ENCODE data around the gene DCLRE1A. TPM values are rescaled to one million over a fixed set of nuclear protein-coding genes. Genes with fewer than 3 reads are reported as not detected.
"Not testable (repeated sequence)": the region's sequence is repeated elsewhere in the genome, so short reads cannot be mapped to it uniquely, and the experiment has no call there.

Gene DCLRE1A
- total and polyA plus RNA-seq, 2 donors from 2014 or later, result 4.2 to 5.7 TPM

DNA sequence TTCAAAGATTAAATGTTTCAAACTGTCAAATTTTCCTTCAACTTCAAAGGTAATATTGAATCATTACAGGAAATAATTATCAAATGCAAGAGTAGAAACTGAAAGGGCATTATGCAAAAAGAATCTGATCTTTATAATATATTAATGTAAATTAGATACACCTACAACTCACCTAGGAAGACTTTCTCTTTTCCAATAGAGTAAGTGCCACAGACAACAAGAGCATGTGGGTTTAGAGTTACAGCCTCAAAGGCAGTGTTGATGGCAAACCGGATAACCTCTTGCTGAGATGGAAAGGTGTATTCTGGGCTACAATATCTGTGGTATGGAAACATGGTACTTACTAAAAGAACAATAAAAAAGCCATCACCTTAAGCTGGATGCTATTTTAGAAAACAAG, 11.7 kb downstream of the DCLRE1A start:
- no peaks in the 10 kb centered on the region for H3K9me3 ChIP-seq (ENCODE audit: control insufficient read depth in 2 of 3, insufficient read depth in 1 of 3, low read length in 3 of 3)
- no peak overlapping the region for H3K9ac ChIP-seq (ENCODE audit: low read length in 3 of 3)
- H3K27ac ChIP-seq (ENCODE audit: low read depth in 2 of 2, low read length in 2 of 2), result no peak overlapping the region
- TF ChIP-seq CTCF (IDR thresholded peaks at IDR 0.05; ENCODE audit: borderline replicate concordance, extremely low read depth, insufficient read depth), result no peak
- FAIRE-seq, result peak; percentile 3
- no peaks in the 10 kb centered on the region for H3K4me1 ChIP-seq (ENCODE audit: control insufficient read depth in 2 of 3, insufficient read depth in 2 of 3, low read depth in 1 of 3, low read length in 3 of 3)
- intact Hi-C loops (cut with DNase I), result no loop called here
- no peak for DNase-seq
- no peak overlapping the region for H3K4me3 ChIP-seq (ENCODE audit: low read length in 3 of 3)
- no peaks in the 10 kb centered on the region for H3K27me3 ChIP-seq (ENCODE audit: control insufficient read depth, insufficient read depth, low read length)
- peaks cover 0 to 18% (median 0%) of the 10 kb centered on the region in 3 donors for H3K36me3 ChIP-seq (ENCODE audit: control insufficient read depth in 2 of 3, insufficient read depth in 3 of 3, low read length in 3 of 3)

DNA sequence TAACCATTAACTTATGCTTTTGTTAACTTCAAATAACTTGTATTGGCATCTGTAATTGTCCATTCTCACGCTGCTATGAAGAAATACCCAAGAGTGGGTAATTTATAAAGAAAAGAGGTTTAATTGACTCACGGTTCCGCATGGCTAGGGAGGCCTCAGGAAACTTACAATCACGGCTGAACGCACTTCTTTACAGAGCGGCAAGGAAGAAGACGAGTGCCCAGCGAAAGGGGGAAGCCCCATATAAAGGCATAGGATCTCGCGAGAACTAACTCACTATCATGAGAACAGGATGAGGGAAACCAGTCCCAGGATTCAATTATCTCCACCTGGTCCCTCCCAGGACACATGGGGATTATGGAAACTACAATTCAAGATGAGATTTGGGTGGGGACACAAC, 25.3 kb downstream of the DCLRE1A start:
- H3K4me3 ChIP-seq (ENCODE audit: low read length in 3 of 3); H3K9me3 ChIP-seq (ENCODE audit: control insufficient read depth in 2 of 3, insufficient read depth in 1 of 3, low read length in 3 of 3); H3K4me1 ChIP-seq (ENCODE audit: control insufficient read depth in 2 of 3, insufficient read depth in 2 of 3, low read depth in 1 of 3, low read length in 3 of 3); H3K36me3 ChIP-seq (ENCODE audit: control insufficient read depth in 2 of 3, insufficient read depth in 3 of 3, low read length in 3 of 3); DNase-seq; H3K27ac ChIP-seq (ENCODE audit: low read depth in 2 of 2, low read length in 2 of 2); FAIRE-seq; intact Hi-C loops (cut with DNase I); H3K9ac ChIP-seq (ENCODE audit: low read length in 3 of 3); H3K27me3 ChIP-seq (ENCODE audit: control insufficient read depth, insufficient read depth, low read length): not testable (repeated sequence)

DNA sequence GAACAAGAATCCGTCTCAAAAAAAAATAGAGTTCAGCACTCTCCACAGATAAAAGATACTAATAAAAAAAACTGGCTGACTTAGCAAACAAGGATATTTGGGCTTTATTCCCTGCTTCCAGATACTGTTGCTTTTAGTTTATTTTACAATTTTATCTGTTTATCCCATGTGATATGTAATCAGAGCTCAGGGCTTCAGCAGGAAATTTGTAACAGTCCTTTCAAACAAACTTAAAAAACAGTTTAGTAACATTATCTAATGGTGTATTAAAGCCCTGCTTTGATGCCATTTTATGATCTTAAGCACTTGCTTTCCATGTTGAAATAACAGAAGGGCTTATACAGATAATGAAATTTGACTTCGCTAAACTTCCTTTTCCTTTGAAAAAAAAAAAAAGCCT, 28.1 kb downstream of the DCLRE1A start:
- Histone ChIP-seq H3K9me3 (ENCODE audit: control insufficient read depth in 2 of 3, insufficient read depth in 1 of 3, low read length in 3 of 3) (no peaks in the 10 kb centered on the region), H3K36me3 (ENCODE audit: control insufficient read depth in 2 of 3, insufficient read depth in 3 of 3, low read length in 3 of 3) (no peaks in the 10 kb centered on the region), H3K27me3 (ENCODE audit: control insufficient read depth, insufficient read depth, low read length) (no peaks in the 10 kb centered on the region), H3K9ac (ENCODE audit: low read length in 3 of 3) (no peak overlapping the region), H3K4me1 (ENCODE audit: control insufficient read depth in 2 of 3, insufficient read depth in 2 of 3, low read depth in 1 of 3, low read length in 3 of 3) (no peaks in the 10 kb centered on the region), H3K27ac (ENCODE audit: low read depth in 2 of 2, low read length in 2 of 2) (no peak overlapping the region), H3K4me3 (ENCODE audit: low read length in 3 of 3) (no peak overlapping the region)
- TF ChIP-seq CTCF (IDR thresholded peaks at IDR 0.05; ENCODE audit: borderline replicate concordance, extremely low read depth, insufficient read depth), result no peak
- FAIRE-seq (no peak), DNase-seq (no peak)
- intact Hi-C loops (cut with DNase I), result no loop called here

- H3K9ac ChIP-seq (ENCODE audit: low read length in 3 of 3), result no peak overlapping the region
- H3K36me3 ChIP-seq (ENCODE audit: control insufficient read depth in 2 of 3, insufficient read depth in 3 of 3, low read length in 3 of 3), result no peaks in the 10 kb centered on the region
- no peaks in the 10 kb centered on the region for H3K9me3 ChIP-seq (ENCODE audit: control insufficient read depth in 2 of 3, insufficient read depth in 1 of 3, low read length in 3 of 3)
- intact Hi-C loops (cut with DNase I), result no loop called here
- no peak overlapping the region for H3K4me3 ChIP-seq (ENCODE audit: low read length in 3 of 3)
- no peak for TF ChIP-seq CTCF (IDR thresholded peaks at IDR 0.05; ENCODE audit: borderline replicate concordance, extremely low read depth, insufficient read depth)
- no peak overlapping the region for H3K27ac ChIP-seq (ENCODE audit: low read depth in 2 of 2, low read length in 2 of 2)
- no peaks in the 10 kb centered on the region for H3K27me3 ChIP-seq (ENCODE audit: control insufficient read depth, insufficient read depth, low read length)
- FAIRE-seq, result no peak
- DNase-seq, result peak in 1 of 5 donors; percentile 18
- no peaks in the 10 kb centered on the region for H3K4me1 ChIP-seq (ENCODE audit: control insufficient read depth in 2 of 3, insufficient read depth in 2 of 3, low read depth in 1 of 3, low read length in 3 of 3)
Measured at GRCh38 chr10:113823389-113823788, 30.5 kb downstream of the DCLRE1A start.
